ENCODE measurements around the gene PITX2. TPM values are rescaled to one million over a fixed set of nuclear protein-coding genes. Genes with fewer than 3 reads are reported as not detected.

The PITX2 gene
- polyA plus RNA-seq, 1 donor from 2014 or later = not detected

DNA sequence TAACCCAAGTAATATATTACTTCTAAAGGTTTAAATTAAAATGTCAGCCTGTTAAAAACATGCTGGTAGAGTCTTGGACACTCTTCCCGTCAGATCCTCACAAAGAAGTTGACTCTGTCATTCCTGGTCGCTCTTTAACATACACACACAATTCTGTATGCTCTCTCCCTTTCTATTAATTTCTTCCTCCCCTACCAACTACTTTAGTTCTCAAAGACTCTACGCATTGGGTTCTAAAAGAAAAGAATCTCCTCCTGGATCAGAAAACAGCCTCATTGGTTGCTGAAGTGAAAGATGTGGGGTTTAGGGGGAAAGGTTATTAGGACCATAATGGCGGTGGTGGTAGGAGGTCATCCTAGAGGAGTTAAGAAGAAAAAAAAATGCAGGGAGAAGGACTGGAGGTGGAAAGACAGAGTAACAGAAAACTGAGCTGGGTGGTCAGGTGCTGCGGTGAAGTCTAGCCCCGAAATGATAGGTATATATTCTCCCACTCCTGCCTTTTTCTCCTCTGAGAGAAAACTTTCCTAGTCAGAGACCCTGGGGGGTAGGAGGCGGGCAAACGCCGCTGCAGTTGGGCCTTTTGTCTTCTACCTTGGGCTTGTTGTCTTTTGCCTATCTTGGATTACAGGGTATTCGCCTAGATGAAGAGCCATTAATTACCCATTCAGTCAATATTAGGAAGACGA, 5.2 kb upstream of the PITX2 start:
- Histone ChIP-seq H3K4me3 (ENCODE audit: low read length) (no peak overlapping the region), H3K36me3 (ENCODE audit: insufficient read depth, low read length) (no peaks in the 10 kb centered on the region), H3K79me2 (replicated peaks; ENCODE audit: insufficient read depth, low read length) (no peaks in the 10 kb centered on the region), H2AFZ (ENCODE audit: low read depth, low read length) (no peak overlapping the region), H3K4me2 (ENCODE audit: low read length) (no peak overlapping the region), H3K27ac (ENCODE audit: low read length) (no peak overlapping the region), H3K9me2 (ENCODE audit: insufficient read depth, low read length) (no peaks in the 10 kb centered on the region), H3K27me3 (ENCODE audit: insufficient read depth, low read depth, low read length) (peaks cover 100% of the 10 kb centered on the region), H3K9me3 (ENCODE audit: low read length) (peaks cover 1% of the 10 kb centered on the region), H3F3A (ENCODE audit: insufficient read depth, low read length, poor library complexity, severe bottlenecking) (no peaks in the 10 kb centered on the region), H4K20me1 (ENCODE audit: insufficient read depth) (no peaks in the 10 kb centered on the region), H3K9ac (ENCODE audit: low read length) (no peak overlapping the region)
- TF ChIP-seq SMC3 (conservative IDR thresholded peaks at IDR 0.05; ENCODE audit: poor library complexity) (no peak), TAF1 (IDR thresholded peaks at IDR 0.05; ENCODE audit: low read depth) (no peak), EP300 (conservative IDR thresholded peaks at IDR 0.05; ENCODE audit: poor library complexity, severe bottlenecking) (no peak), POLR2AphosphoS5 (IDR thresholded peaks at IDR 0.05) (peak; percentile 53)
- TF ChIP-seq, protein P1, sequence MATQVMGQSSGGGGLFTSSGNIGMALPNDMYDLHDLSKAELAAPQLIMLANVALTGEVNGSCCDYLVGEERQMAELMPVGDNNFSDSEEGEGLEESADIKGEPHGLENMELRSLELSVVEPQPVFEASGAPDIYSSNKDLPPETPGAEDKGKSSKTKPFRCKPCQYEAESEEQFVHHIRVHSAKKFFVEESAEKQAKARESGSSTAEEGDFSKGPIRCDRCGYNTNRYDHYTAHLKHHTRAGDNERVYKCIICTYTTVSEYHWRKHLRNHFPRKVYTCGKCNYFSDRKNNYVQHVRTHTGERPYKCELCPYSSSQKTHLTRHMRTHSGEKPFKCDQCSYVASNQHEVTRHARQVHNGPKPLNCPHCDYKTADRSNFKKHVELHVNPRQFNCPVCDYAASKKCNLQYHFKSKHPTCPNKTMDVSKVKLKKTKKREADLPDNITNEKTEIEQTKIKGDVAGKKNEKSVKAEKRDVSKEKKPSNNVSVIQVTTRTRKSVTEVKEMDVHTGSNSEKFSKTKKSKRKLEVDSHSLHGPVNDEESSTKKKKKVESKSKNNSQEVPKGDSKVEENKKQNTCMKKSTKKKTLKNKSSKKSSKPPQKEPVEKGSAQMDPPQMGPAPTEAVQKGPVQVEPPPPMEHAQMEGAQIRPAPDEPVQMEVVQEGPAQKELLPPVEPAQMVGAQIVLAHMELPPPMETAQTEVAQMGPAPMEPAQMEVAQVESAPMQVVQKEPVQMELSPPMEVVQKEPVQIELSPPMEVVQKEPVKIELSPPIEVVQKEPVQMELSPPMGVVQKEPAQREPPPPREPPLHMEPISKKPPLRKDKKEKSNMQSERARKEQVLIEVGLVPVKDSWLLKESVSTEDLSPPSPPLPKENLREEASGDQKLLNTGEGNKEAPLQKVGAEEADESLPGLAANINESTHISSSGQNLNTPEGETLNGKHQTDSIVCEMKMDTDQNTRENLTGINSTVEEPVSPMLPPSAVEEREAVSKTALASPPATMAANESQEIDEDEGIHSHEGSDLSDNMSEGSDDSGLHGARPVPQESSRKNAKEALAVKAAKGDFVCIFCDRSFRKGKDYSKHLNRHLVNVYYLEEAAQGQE (IDR thresholded peaks at IDR 0.05; ENCODE audit: borderline replicate concordance) = no peak

DNA sequence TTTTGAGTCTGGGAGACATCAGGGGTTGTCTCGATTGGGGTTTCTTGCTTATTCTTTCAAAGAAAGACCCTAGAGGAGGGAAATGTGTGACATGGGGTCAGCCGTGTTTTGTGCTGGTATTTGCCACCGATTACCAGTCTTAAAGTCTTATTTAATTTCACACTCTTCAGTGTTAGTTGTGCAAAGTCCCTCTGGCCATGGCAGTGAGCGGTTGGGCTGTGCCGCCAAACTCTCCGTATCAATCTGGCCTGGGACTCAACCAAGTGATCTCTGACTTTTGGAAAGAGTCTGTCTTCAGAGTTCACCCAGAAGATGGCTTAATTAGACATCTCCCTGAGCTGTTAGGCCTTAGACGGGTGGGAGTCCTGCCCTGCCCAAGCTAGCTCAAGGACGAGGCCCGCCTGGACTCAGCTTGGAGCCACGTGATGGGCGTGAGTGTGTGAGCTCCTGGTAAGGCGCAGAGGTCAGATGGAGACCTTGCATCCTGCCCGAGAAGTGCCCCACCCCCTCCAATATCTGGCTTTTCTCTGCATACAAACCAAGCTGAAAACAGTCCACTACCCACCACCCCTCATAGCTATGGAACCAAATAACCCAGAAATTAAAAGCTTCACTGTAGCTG, 3.8 kb upstream of the PITX2 start:
- Histone ChIP-seq H3K4me2 (ENCODE audit: low read length) (no peak overlapping the region), H2AFZ (ENCODE audit: low read depth, low read length) (no peak overlapping the region), H3K79me2 (replicated peaks; ENCODE audit: insufficient read depth, low read length) (no peaks in the 10 kb centered on the region), H3K36me3 (ENCODE audit: insufficient read depth, low read length) (no peaks in the 10 kb centered on the region), H3K9ac (ENCODE audit: low read length) (no peak overlapping the region), H4K20me1 (ENCODE audit: insufficient read depth) (no peaks in the 10 kb centered on the region), H3K9me2 (ENCODE audit: insufficient read depth, low read length) (no peaks in the 10 kb centered on the region), H3K4me3 (ENCODE audit: low read length) (no peak overlapping the region), H3K9me3 (ENCODE audit: low read length) (peaks cover 3% of the 10 kb centered on the region), H3K27ac (ENCODE audit: low read length) (no peak overlapping the region), H3F3A (ENCODE audit: insufficient read depth, low read length, poor library complexity, severe bottlenecking) (no peaks in the 10 kb centered on the region), H3K27me3 (ENCODE audit: insufficient read depth, low read depth, low read length) (peaks cover 100% of the 10 kb centered on the region)
- TF ChIP-seq EZH2 (IDR thresholded peaks at IDR 0.05; ENCODE audit: borderline replicate concordance, insufficient read depth, low read length, poor library complexity, severe bottlenecking) (no peak), EP300 (conservative IDR thresholded peaks at IDR 0.05; ENCODE audit: poor library complexity, severe bottlenecking) (no peak), SMC3 (conservative IDR thresholded peaks at IDR 0.05; ENCODE audit: poor library complexity) (no peak), POLR2AphosphoS5 (IDR thresholded peaks at IDR 0.05) (no peak), RAD21 (conservative IDR thresholded peaks at IDR 0.05) (no peak), TAF1 (IDR thresholded peaks at IDR 0.05; ENCODE audit: low read depth) (no peak), MXI1 (conservative IDR thresholded peaks at IDR 0.05; ENCODE audit: poor library complexity, severe bottlenecking) (no peak)
- TF ChIP-seq, protein P2, sequence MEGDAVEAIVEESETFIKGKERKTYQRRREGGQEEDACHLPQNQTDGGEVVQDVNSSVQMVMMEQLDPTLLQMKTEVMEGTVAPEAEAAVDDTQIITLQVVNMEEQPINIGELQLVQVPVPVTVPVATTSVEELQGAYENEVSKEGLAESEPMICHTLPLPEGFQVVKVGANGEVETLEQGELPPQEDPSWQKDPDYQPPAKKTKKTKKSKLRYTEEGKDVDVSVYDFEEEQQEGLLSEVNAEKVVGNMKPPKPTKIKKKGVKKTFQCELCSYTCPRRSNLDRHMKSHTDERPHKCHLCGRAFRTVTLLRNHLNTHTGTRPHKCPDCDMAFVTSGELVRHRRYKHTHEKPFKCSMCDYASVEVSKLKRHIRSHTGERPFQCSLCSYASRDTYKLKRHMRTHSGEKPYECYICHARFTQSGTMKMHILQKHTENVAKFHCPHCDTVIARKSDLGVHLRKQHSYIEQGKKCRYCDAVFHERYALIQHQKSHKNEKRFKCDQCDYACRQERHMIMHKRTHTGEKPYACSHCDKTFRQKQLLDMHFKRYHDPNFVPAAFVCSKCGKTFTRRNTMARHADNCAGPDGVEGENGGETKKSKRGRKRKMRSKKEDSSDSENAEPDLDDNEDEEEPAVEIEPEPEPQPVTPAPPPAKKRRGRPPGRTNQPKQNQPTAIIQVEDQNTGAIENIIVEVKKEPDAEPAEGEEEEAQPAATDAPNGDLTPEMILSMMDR (IDR thresholded peaks at IDR 0.05; ENCODE audit: poor library complexity, severe bottlenecking) = no peak
- TF ChIP-seq, protein P1 (IDR thresholded peaks at IDR 0.05; ENCODE audit: borderline replicate concordance) = no peak
